Vagina (tissue), 2 donors: ENCODE measurements around the gene RNASE8.

ENCODE experiments used
- POLR2A ChIP-seq, 2 donors: fragments of 450-650 bp; IDR thresholded peaks; one replicate each; pipeline ENCODE4 v1.6.1; 2017; ENCODE audit warnings: antibody characterized with exemption in 2 of 2, mild to moderate bottlenecking in 2 of 2, moderate library complexity in 2 of 2
- POLR2AphosphoS5 ChIP-seq, 2 donors: sonication (generic); formaldehyde crosslinking; IDR thresholded peaks; one replicate each; pipeline ENCODE4 v1.9.0; 2017; ENCODE audit warnings: antibody characterized with exemption in 2 of 2, mild to moderate bottlenecking in 2 of 2, low read depth in 1 of 2; ENCODE audit not compliant: insufficient read depth in 1 of 2
- TF ChIP-seq, protein P1 (sequence below), 3 experiments: fragments of 450-650 bp in 2 of 3; fragments of 200-600 bp in 1 of 3; sonication (generic) in 1 of 3; IDR thresholded peaks; one replicate each; pipeline ENCODE4 v1.5.1; 2017 to 2019; ENCODE audit warnings: antibody characterized with exemption in 3 of 3, mild to moderate bottlenecking in 2 of 3, moderate library complexity in 2 of 3

DNA sequence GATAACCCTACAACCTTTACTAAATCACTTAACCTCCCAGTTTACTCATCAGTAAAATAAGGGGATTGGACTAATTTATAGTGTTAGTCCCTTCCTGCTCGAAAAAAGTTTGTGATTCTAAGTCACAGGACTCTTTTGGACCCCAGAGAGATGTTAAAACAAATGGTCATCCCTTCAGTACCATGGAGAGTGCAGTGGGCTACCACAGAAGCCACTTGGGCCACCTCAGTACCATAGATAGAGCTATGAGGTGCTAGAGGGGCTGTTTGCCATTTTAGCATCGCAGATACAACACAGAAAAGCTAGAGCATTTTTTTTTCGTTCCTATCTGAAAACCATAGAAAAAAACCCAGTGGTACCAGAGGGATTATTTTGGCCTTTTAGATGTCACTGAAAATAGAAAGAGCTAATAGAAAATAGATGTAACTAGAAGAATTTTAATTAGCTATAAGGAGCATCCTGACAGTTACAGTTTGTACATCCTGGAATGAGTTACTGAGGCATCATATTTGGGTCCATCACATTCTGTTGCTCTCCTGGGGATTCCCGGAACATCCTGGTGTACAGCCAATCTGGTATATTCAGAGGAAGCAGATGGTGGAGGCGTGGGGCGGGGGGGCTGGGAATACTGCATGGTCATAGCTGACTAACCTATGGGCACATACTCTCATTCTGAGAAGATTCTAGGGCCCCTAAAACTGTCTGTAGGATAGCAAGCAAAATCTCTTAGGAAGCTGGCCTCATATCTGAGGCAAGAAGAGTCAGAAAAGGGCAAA, 38.0 kb downstream of the RNASE8 start:
- TF ChIP-seq, protein P1, sequence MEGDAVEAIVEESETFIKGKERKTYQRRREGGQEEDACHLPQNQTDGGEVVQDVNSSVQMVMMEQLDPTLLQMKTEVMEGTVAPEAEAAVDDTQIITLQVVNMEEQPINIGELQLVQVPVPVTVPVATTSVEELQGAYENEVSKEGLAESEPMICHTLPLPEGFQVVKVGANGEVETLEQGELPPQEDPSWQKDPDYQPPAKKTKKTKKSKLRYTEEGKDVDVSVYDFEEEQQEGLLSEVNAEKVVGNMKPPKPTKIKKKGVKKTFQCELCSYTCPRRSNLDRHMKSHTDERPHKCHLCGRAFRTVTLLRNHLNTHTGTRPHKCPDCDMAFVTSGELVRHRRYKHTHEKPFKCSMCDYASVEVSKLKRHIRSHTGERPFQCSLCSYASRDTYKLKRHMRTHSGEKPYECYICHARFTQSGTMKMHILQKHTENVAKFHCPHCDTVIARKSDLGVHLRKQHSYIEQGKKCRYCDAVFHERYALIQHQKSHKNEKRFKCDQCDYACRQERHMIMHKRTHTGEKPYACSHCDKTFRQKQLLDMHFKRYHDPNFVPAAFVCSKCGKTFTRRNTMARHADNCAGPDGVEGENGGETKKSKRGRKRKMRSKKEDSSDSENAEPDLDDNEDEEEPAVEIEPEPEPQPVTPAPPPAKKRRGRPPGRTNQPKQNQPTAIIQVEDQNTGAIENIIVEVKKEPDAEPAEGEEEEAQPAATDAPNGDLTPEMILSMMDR (IDR thresholded peaks at IDR 0.05), result no peak
- TF ChIP-seq POLR2AphosphoS5 (IDR thresholded peaks at IDR 0.05; ENCODE audit: insufficient read depth in 1 of 2, low read depth in 1 of 2), result no peak
- no peak for TF ChIP-seq POLR2A (IDR thresholded peaks at IDR 0.05)
